ENCODE measurements around the gene OR4Q3.
"Not testable (repeated sequence)": the region's sequence is repeated elsewhere in the genome, so short reads cannot be mapped to it uniquely, and the experiment has no call there.

Gene OR4Q3

DNA sequence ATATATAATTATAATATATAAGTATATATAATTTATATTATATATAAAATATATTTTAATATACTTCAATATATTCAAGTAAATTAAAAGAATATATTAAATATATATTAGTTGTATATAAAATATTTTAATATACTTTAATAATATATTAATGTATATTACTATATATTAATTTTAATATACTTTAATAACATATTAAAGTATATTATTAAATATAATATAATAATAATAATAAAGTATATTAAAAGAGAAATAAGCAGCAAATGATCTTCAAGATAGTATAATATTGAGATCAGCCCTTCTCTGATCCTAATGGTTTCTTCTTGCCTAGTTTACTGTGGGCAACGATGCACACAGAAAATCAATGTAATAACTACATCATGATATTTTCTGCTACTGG lies 32.2 kb downstream of the OR4Q3 start:
- Histone ChIP-seq H3K9ac (ENCODE audit: low read length) (no peak overlapping the region), H3K79me2 (ENCODE audit: low read length) (no peaks in the 10 kb centered on the region), H3K9me3 (replicated peaks; ENCODE audit: insufficient read depth, low read length) (no peaks in the 10 kb centered on the region), H3K36me3 (replicated peaks; ENCODE audit: insufficient read depth, low read length) (no peaks in the 10 kb centered on the region), H3F3A (ENCODE audit: insufficient read depth, low read length) (no peaks in the 10 kb centered on the region), H3K4me2 (ENCODE audit: low read depth, low read length) (no peak overlapping the region), H3K27ac (ENCODE audit: low read length) (no peak overlapping the region), H4K20me1 (ENCODE audit: insufficient read depth, low read length) (no peaks in the 10 kb centered on the region), H3K27me3 (replicated peaks; ENCODE audit: insufficient read depth, low read length) (no peaks in the 10 kb centered on the region), H3K4me3 (ENCODE audit: low read length) (no peak overlapping the region), H2AFZ (ENCODE audit: low read length) (no peak overlapping the region), H3K9me2 (replicated peaks; ENCODE audit: insufficient read depth, low read length) (no peaks in the 10 kb centered on the region), H3K4me1 (ENCODE audit: low read length) (no peaks in the 10 kb centered on the region)
- no peak for DNase-seq
- no peak for TF ChIP-seq EZH2 (optimal IDR thresholded peaks at IDR 0.05; ENCODE audit: low read depth, low read length)
- no peak for TF ChIP-seq EZH2phosphoT487 (IDR thresholded peaks at IDR 0.05; ENCODE audit: low read length)
- TF ChIP-seq, protein P1, sequence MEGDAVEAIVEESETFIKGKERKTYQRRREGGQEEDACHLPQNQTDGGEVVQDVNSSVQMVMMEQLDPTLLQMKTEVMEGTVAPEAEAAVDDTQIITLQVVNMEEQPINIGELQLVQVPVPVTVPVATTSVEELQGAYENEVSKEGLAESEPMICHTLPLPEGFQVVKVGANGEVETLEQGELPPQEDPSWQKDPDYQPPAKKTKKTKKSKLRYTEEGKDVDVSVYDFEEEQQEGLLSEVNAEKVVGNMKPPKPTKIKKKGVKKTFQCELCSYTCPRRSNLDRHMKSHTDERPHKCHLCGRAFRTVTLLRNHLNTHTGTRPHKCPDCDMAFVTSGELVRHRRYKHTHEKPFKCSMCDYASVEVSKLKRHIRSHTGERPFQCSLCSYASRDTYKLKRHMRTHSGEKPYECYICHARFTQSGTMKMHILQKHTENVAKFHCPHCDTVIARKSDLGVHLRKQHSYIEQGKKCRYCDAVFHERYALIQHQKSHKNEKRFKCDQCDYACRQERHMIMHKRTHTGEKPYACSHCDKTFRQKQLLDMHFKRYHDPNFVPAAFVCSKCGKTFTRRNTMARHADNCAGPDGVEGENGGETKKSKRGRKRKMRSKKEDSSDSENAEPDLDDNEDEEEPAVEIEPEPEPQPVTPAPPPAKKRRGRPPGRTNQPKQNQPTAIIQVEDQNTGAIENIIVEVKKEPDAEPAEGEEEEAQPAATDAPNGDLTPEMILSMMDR (IDR thresholded peaks at IDR 0.05; ENCODE audit: low read length) = no peak

DNA sequence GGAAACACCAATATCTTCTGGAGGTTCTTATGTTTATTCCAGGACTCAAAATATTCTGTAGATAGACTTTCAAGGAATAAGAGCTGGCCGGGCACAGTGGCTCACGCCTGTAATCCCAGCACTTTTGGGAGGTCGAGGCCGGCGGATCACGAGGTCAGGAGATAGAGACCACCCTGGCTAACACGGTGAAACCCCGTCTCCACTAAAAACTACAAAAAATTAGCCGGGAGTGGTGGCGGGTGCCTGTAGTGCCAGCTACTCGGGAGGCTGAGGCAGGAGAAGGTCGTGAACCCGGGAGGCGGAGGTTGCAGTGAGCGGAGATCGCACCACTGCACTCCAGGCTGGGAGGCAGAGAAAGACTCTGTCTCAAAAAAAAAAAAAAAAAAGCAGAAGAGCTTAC lies 42.5 kb downstream of the OR4Q3 start:
- not testable (repeated sequence) for H3K9me2 ChIP-seq (replicated peaks; ENCODE audit: insufficient read depth, low read length); H3K36me3 ChIP-seq (replicated peaks; ENCODE audit: insufficient read depth, low read length); H3K79me2 ChIP-seq (ENCODE audit: low read length); H4K20me1 ChIP-seq (ENCODE audit: insufficient read depth, low read length); H3K4me1 ChIP-seq (ENCODE audit: low read length); H3K4me3 ChIP-seq (ENCODE audit: low read length); H3K27ac ChIP-seq (ENCODE audit: low read length); H3K27me3 ChIP-seq (replicated peaks; ENCODE audit: insufficient read depth, low read length); H2AFZ ChIP-seq (ENCODE audit: low read length); H3F3A ChIP-seq (ENCODE audit: insufficient read depth, low read length); H3K9me3 ChIP-seq (replicated peaks; ENCODE audit: insufficient read depth, low read length); H3K9ac ChIP-seq (ENCODE audit: low read length); DNase-seq; H3K4me2 ChIP-seq (ENCODE audit: low read depth, low read length)

DNA sequence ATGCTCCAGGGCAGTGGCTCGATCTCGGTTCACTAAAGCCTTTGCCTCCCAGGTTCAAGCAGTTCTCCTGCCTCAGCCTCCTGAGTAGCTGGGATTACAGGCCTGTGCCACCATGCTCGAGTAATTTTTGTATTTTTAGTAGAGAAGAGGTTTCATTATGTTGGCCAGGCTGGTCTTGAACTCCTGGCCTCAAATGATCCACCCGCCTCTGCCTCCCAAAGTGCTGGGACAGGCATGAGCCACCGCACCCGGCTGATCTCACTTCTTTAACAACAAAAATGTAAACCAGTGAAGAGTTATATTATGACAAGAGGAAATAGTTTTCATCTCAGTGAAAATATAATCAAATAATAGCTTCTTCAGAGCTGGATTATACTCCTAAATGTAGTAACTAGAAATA lies 43.9 kb downstream of the OR4Q3 start:
- H3K27ac ChIP-seq (ENCODE audit: low read length); H4K20me1 ChIP-seq (ENCODE audit: insufficient read depth, low read length); H3K79me2 ChIP-seq (ENCODE audit: low read length); H3K36me3 ChIP-seq (replicated peaks; ENCODE audit: insufficient read depth, low read length); H3K4me1 ChIP-seq (ENCODE audit: low read length); H2AFZ ChIP-seq (ENCODE audit: low read length); H3K4me2 ChIP-seq (ENCODE audit: low read depth, low read length); H3K4me3 ChIP-seq (ENCODE audit: low read length); DNase-seq; H3K9me3 ChIP-seq (replicated peaks; ENCODE audit: insufficient read depth, low read length); H3K9me2 ChIP-seq (replicated peaks; ENCODE audit: insufficient read depth, low read length); H3K9ac ChIP-seq (ENCODE audit: low read length); H3F3A ChIP-seq (ENCODE audit: insufficient read depth, low read length); H3K27me3 ChIP-seq (replicated peaks; ENCODE audit: insufficient read depth, low read length): not testable (repeated sequence)

DNA sequence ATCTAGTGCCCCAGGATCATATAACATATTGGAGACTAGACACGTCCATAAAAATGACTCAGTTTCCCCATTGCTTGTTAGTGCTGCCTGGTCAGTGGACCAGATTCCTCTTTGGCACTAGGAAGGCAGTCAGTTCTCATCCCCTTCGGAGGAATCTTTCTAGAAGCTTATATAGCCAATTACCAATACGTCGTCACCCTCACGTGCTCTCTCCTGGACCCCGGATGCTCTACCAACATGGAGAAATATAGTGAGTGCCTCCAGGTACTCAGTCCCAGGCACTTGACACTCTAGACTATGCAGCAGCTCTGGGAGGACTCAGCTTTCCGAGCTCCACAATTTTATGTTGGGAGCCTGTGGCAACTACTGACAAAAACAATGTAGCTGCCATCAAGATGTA lies 44.8 kb downstream of the OR4Q3 start:
- H2AFZ ChIP-seq (ENCODE audit: low read length); H3K4me1 ChIP-seq (ENCODE audit: low read length); H4K20me1 ChIP-seq (ENCODE audit: insufficient read depth, low read length); H3K9me2 ChIP-seq (replicated peaks; ENCODE audit: insufficient read depth, low read length); H3K4me3 ChIP-seq (ENCODE audit: low read length); H3K9me3 ChIP-seq (replicated peaks; ENCODE audit: insufficient read depth, low read length); DNase-seq; H3K36me3 ChIP-seq (replicated peaks; ENCODE audit: insufficient read depth, low read length); H3K4me2 ChIP-seq (ENCODE audit: low read depth, low read length); H3K79me2 ChIP-seq (ENCODE audit: low read length); H3K27ac ChIP-seq (ENCODE audit: low read length); H3K27me3 ChIP-seq (replicated peaks; ENCODE audit: insufficient read depth, low read length); H3F3A ChIP-seq (ENCODE audit: insufficient read depth, low read length); H3K9ac ChIP-seq (ENCODE audit: low read length): not testable (repeated sequence)

DNA sequence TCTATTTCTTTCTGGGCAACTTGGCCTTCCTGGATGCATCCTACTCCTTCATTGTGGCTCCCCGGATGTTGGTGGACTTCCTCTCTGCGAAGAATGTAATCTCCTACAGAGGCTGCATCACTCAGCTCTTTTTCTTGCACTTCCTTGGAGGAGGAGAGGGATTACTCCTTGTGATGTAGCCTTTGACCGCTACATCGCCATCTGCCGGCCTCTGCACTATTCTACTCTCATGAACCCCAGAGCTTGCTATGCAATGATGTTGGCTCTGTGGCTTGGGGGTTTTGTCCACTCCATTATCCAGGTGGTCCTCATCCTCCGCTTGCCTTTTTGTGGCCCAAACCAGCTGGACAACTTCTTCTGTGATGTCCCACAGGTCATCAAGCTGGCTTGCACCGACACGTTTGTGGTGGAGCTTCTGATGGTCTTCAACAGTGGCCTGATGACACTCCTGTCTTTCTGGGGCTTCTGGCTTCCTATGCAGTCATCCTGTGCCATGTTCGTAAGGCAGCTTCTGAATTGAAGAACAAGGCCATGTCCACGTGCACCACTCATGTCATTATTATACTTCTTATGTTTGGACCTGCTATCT lies 53.2 kb downstream of the OR4Q3 start:
- H3K9me2 ChIP-seq (replicated peaks; ENCODE audit: insufficient read depth, low read length); H3K4me3 ChIP-seq (ENCODE audit: low read length); DNase-seq; H3K9me3 ChIP-seq (replicated peaks; ENCODE audit: insufficient read depth, low read length); H3K4me1 ChIP-seq (ENCODE audit: low read length); H3K36me3 ChIP-seq (replicated peaks; ENCODE audit: insufficient read depth, low read length); H3K27me3 ChIP-seq (replicated peaks; ENCODE audit: insufficient read depth, low read length); H3K4me2 ChIP-seq (ENCODE audit: low read depth, low read length); H4K20me1 ChIP-seq (ENCODE audit: insufficient read depth, low read length); H3K79me2 ChIP-seq (ENCODE audit: low read length); H3F3A ChIP-seq (ENCODE audit: insufficient read depth, low read length); H3K27ac ChIP-seq (ENCODE audit: low read length); H3K9ac ChIP-seq (ENCODE audit: low read length); H2AFZ ChIP-seq (ENCODE audit: low read length): not testable (repeated sequence)
